Neural cell (in vitro differentiated cells): ENCODE measurements around the gene SMIM1. TPM values are rescaled to one million over a fixed set of nuclear protein-coding genes. Genes with fewer than 3 reads are reported as not detected.

Experiments used
- H2AFZ ChIP-seq: fragments of 200-600, 300-800 bp; sonication (generic), shearing (Covaris generic); 2 replicates; pipeline ENCODE4 v1.6.0; 2014; ENCODE audit warnings: low read depth, mild to moderate bottlenecking, antibody characterized with exemption, low read length, moderate library complexity
- H3F3A ChIP-seq: fragments of 200-600 bp; shearing (Covaris generic); 2 replicates; pipeline ENCODE4 v1.6.1; 2016; ENCODE audit warnings: mild to moderate bottlenecking, moderate library complexity, mixed read lengths, antibody characterized with exemption, low read length; ENCODE audit not compliant: insufficient read depth, poor library complexity, severe bottlenecking
- H3K27ac ChIP-seq: fragments of 200-600, 300-800 bp; sonication (generic), shearing (Covaris generic); 2 replicates; pipeline ENCODE4 v1.5.1; 2014; ENCODE audit warnings: mild to moderate bottlenecking, low read length, moderate library complexity
- H3K27me3 ChIP-seq: fragments of 300-800, 200-600 bp; sonication (generic), shearing (Covaris generic); 2 replicates; pipeline ENCODE4 v1.6.0; 2014; ENCODE audit warnings: mild to moderate bottlenecking, low read depth, low read length, moderate library complexity; ENCODE audit not compliant: insufficient read depth
- H3K36me3 ChIP-seq: fragments of 300-800, 200-600 bp; sonication (generic), shearing (Covaris generic); 2 replicates; pipeline ENCODE4 v1.5.1; 2014; ENCODE audit warnings: mild to moderate bottlenecking, antibody characterized with exemption, low read length, moderate library complexity; ENCODE audit not compliant: insufficient read depth
- H3K4me2 ChIP-seq: fragments of 300-800, 200-600 bp; sonication (generic), shearing (Covaris generic); 2 replicates; pipeline ENCODE4 v1.6.0; 2014; ENCODE audit warnings: mild to moderate bottlenecking, low read length
- H3K4me3 ChIP-seq: fragments of 300-800, 200-600 bp; sonication (generic), shearing (Covaris generic); 2 replicates; pipeline ENCODE4 v1.5.1; 2014; ENCODE audit warnings: mild to moderate bottlenecking, low read length, moderate library complexity
- H3K79me2 ChIP-seq: fragments of 200-600 bp; shearing (Covaris generic); replicated peaks from 2 replicates; pipeline ENCODE4 v1.6.0; 2014; ENCODE audit warnings: mild to moderate bottlenecking, low read length, moderate library complexity; ENCODE audit not compliant: insufficient read depth
- H3K9ac ChIP-seq: fragments of 300-800, 200-600 bp; sonication (generic), shearing (Covaris generic); 2 replicates; pipeline ENCODE4 v1.6.1; 2016; ENCODE audit warnings: mild to moderate bottlenecking, low read length, mixed read lengths
- H3K9me2 ChIP-seq: fragments of 200-600 bp; shearing (Covaris generic); 2 replicates; pipeline ENCODE4 v1.6.1; 2016; ENCODE audit warnings: mild to moderate bottlenecking, low read length, mixed read lengths; ENCODE audit not compliant: insufficient read depth
- H3K9me3 ChIP-seq: fragments of 200-600, 300-800 bp; sonication (generic), shearing (Covaris generic); 2 replicates; pipeline ENCODE4 v1.6.1; 2016; ENCODE audit warnings: mild to moderate bottlenecking, mixed run types, low read length, moderate library complexity, mixed read lengths
- H4K20me1 ChIP-seq: fragments of 200-600 bp; shearing (Covaris generic); 2 replicates; pipeline ENCODE4 v1.6.1; 2016; ENCODE audit warnings: mild to moderate bottlenecking, mixed run types; ENCODE audit not compliant: insufficient read depth
- CTCF ChIP-seq: fragments of 450-650 bp; IDR thresholded peaks from 2 replicates; pipeline ENCODE4 v1.5.1; 2014; ENCODE audit warnings: antibody characterized with exemption, mild to moderate bottlenecking, moderate library complexity; ENCODE audit not compliant: poor library complexity, severe bottlenecking
- EP300 ChIP-seq: fragments of 450-650 bp; conservative IDR thresholded peaks from 2 replicates; pipeline ENCODE4 v1.6.1; 2014; ENCODE audit warnings: antibody characterized with exemption, mild to moderate bottlenecking, moderate library complexity; ENCODE audit not compliant: poor library complexity, severe bottlenecking
- EZH2 ChIP-seq: fragments of 200-600, 300-800 bp; shearing (Covaris generic), sonication (generic); IDR thresholded peaks from 2 replicates; pipeline ENCODE4 v1.6.1; 2014; ENCODE audit warnings: antibody characterized with exemption, low read length, borderline replicate concordance, mild to moderate bottlenecking; ENCODE audit not compliant: insufficient read depth, poor library complexity, severe bottlenecking
- MXI1 ChIP-seq: fragments of 450-650 bp; conservative IDR thresholded peaks from 2 replicates; pipeline ENCODE4 v1.6.1; 2014; ENCODE audit warnings: antibody characterized with exemption, mild to moderate bottlenecking; ENCODE audit not compliant: poor library complexity, severe bottlenecking
- POLR2AphosphoS5 ChIP-seq: IDR thresholded peaks from 2 replicates; pipeline ENCODE4 v1.6.1; 2012
- RAD21 ChIP-seq: fragments of 450-650 bp; conservative IDR thresholded peaks from 2 replicates; pipeline ENCODE4 v1.6.1; 2014; ENCODE audit warnings: antibody characterized with exemption, mild to moderate bottlenecking, moderate library complexity
- REST ChIP-seq: IDR thresholded peaks from 2 replicates; pipeline ENCODE4 v1.6.1; 2012; ENCODE audit warnings: borderline replicate concordance
- SMC3 ChIP-seq: fragments of 450-650 bp; conservative IDR thresholded peaks from 2 replicates; pipeline ENCODE4 v1.6.1; 2014; ENCODE audit warnings: antibody characterized with exemption, mild to moderate bottlenecking, moderate library complexity; ENCODE audit not compliant: poor library complexity
- TAF1 ChIP-seq: IDR thresholded peaks from 2 replicates; pipeline ENCODE4 v1.6.1; 2012; ENCODE audit warnings: low read depth
- polyA plus RNA-seq: library from polyadenylated mRNA; depleted of rRNA; stranded (reverse); fragments of >200 nt; gene quantifications from 2 replicates; pipeline ENCODE4 v1.2.3, GENCODE V29; 2014

The SMIM1 gene
- polyA plus RNA-seq, 1 donor from 2014 or later = not detected

DNA sequence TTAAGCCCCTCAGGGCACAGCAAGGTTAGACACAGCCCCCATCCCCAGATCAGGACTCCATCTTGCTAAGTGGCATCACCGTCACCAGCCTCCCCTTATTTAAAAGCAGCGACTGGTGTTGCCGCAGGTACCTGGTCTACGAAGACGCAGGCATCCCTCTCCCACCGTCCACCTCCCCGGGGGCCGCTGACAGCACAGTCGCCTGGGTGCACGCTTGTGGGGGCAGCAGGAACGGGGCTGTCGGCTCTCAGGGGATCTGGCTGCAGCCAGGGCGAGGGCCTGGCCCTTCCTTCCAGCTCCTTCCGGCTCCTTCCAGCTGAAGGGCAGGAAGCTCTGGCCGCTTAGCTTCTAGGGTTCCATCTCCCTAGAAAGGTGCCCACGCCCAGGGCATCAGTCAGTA is 37.9 kb upstream of the SMIM1 start:
- no peaks in the 10 kb centered on the region for H3K27me3 ChIP-seq
- H3K4me3 ChIP-seq = no peak overlapping the region
- H2AFZ ChIP-seq = no peak overlapping the region
- H3K9me2 ChIP-seq = no peaks in the 10 kb centered on the region
- H3K27ac ChIP-seq = no peak overlapping the region
- H3K9ac ChIP-seq = no peak overlapping the region
- TF ChIP-seq CTCF = no peak
- no peaks in the 10 kb centered on the region for H3K36me3 ChIP-seq
- no peaks in the 10 kb centered on the region for H4K20me1 ChIP-seq
- no peaks in the 10 kb centered on the region for H3K79me2 ChIP-seq
- no peak overlapping the region for H3K4me2 ChIP-seq
- H3K9me3 ChIP-seq = no peaks in the 10 kb centered on the region
- no peaks in the 10 kb centered on the region for H3F3A ChIP-seq

- no peaks in the 10 kb centered on the region for H3K36me3 ChIP-seq
- H4K20me1 ChIP-seq = no peaks in the 10 kb centered on the region
- H3K4me3 ChIP-seq = no peak overlapping the region
These were observed 37.4 kb upstream of the SMIM1 start for GRCh38 chr1:3735027-3735681.

More at GRCh38 chr1:3735027-3735681, 37.4 kb upstream of the SMIM1 start:
- Histone ChIP-seq H3K4me2 (no peak overlapping the region), H3K9me2 (no peaks in the 10 kb centered on the region), H3K9ac (no peak overlapping the region), H3K9me3 (no peaks in the 10 kb centered on the region), H2AFZ (no peak overlapping the region), H3K27me3 (no peaks in the 10 kb centered on the region), H3F3A (no peaks in the 10 kb centered on the region), H3K79me2 (no peaks in the 10 kb centered on the region), H3K27ac (no peak overlapping the region)
- TF ChIP-seq POLR2AphosphoS5 (no peak), CTCF (no peak), RAD21 (no peak), MXI1 (no peak), TAF1 (no peak), EZH2 (no peak), REST (no peak), EP300 (no peak), SMC3 (no peak)
